Lower lobe of right lung (tissue), 2 donors: ENCODE measurements around the gene CDH7. TPM values are rescaled to one million over a fixed set of nuclear protein-coding genes. Genes with fewer than 3 reads are reported as not detected.

Source experiments
- ATAC-seq, 2 donors: fragments of 200-7000 bp; cut with Tn5 transposase; one replicate each; pipeline ENCODE4 v1.9.1; 2020 to 2022; ENCODE audit warnings: mild to moderate bottlenecking in 2 of 2, moderate library complexity in 2 of 2
- DNase-seq: peaks from one replicate; pipeline ENCODE4 v3.0.0-alpha.2; 2020
- H3K27ac ChIP-seq: fragments of 200-600 bp; one replicate; pipeline ENCODE4 v1.8.0; 2022
- H3K27me3 ChIP-seq: fragments of 200-600 bp; one replicate; pipeline ENCODE4 v1.8.0; 2022; ENCODE audit warnings: low read depth
- H3K36me3 ChIP-seq: fragments of 200-600 bp; one replicate; pipeline ENCODE4 v1.8.0; 2022; ENCODE audit warnings: mild to moderate bottlenecking
- H3K4me1 ChIP-seq: fragments of 200-600 bp; one replicate; pipeline ENCODE4 v1.8.0; 2022
- H3K4me3 ChIP-seq: fragments of 200-600 bp; one replicate; pipeline ENCODE4 v1.8.0; 2022; ENCODE audit warnings: mild to moderate bottlenecking
- H3K9me3 ChIP-seq: fragments of 200-600 bp; one replicate; pipeline ENCODE4 v1.8.0; 2022
- CTCF ChIP-seq: fragments of 200-600 bp; IDR thresholded peaks from one replicate; pipeline ENCODE4 v1.8.0; 2022; ENCODE audit warnings: antibody characterized with exemption, mild to moderate bottlenecking
- intact Hi-C: fragments of 100-400 bp; cut with DNase I; formaldehyde crosslinking; loops from one replicate; pipeline ENCODE4 v1.11.0; 2022
- total RNA-seq: library from RNA; stranded (reverse); fragmentation: NEBNext Ultra II Directional; extraction: Animal tissue kit (Norgen Biotek cat#: 25700); gene quantifications from one replicate; pipeline ENCODE4 v1.2.1, GENCODE V29; 2021
- donor health status: DM: no; HTN: yes; CAD: no; lungs with severe emphysema.

The CDH7 gene
- total RNA-seq, 1 donor from 2014 or later, result not detected

GRCh38 chr18:65791719-65792118, 40.9 kb downstream of the CDH7 start:
- no peaks in the 10 kb centered on the region for H3K27me3 ChIP-seq
- no peaks in the 10 kb centered on the region for H3K9me3 ChIP-seq
- no peak overlapping the region for H3K4me3 ChIP-seq
- no peak overlapping the region for H3K27ac ChIP-seq
- no peaks in the 10 kb centered on the region for H3K4me1 ChIP-seq
- H3K36me3 ChIP-seq, result no peaks in the 10 kb centered on the region
- DNase-seq (no peak), ATAC-seq (no peak)
- TF ChIP-seq CTCF, result no peak
- intact Hi-C loops, result no loop called here

GRCh38 chr18:65792456-65793074, 41.8 kb downstream of the CDH7 start:
- DNase-seq (no peak), ATAC-seq (no peak)
- no peak for TF ChIP-seq CTCF
- H3K9me3 ChIP-seq, result no peaks in the 10 kb centered on the region
- H3K36me3 ChIP-seq, result no peaks in the 10 kb centered on the region
- no peaks in the 10 kb centered on the region for H3K4me1 ChIP-seq
- H3K4me3 ChIP-seq, result no peak overlapping the region
- no peaks in the 10 kb centered on the region for H3K27me3 ChIP-seq
- intact Hi-C loops, result no loop called here
- H3K27ac ChIP-seq, result no peak overlapping the region

DNA sequence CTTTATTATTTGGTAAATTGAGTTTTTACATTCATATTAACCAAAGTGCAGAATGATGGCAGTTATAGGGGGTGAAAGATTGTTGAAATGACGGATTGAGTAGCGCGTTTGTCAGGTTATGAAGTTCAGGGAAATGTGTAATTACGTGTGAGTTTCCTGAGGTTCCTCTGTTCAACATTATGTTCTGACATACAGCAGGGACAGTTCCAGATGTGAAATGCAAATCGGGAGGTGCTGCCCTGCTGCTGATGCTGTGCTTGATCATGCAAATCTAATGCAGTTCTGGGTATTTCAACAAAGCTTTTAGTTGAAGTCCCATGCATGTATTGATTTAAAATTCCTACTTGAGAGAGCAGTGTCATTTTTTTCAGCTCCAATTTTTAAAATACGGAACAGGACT, 57.9 kb downstream of the CDH7 start:
- ATAC-seq (no peak), DNase-seq (no peak)
- no peak overlapping the region for H3K4me3 ChIP-seq
- H3K27me3 ChIP-seq, result no peaks in the 10 kb centered on the region
- intact Hi-C loops, result no loop called here
- H3K27ac ChIP-seq, result no peak overlapping the region
- no peaks in the 10 kb centered on the region for H3K4me1 ChIP-seq
- no peaks in the 10 kb centered on the region for H3K9me3 ChIP-seq
- H3K36me3 ChIP-seq, result no peaks in the 10 kb centered on the region
- TF ChIP-seq CTCF, result no peak

DNA sequence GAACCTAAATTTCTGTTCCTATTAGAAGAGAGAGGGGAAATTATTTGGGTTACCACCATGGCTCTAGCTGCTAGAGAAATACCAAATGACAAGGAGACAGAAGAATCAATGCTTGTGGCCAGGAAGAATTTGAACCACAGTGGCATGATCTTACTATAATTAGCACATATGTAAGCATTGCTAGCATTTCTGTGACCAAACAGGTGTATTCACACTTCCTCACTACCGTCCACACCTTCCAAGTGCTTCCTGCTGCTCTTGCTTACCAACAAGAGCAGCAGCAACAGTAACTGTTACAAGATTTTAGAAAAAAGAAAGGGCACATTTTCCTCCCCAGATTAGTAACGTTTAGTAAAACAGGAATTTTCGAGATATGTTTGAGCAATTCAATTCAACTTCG, 60.5 kb downstream of the CDH7 start:
- H3K4me3 ChIP-seq, result no peak overlapping the region
- no peaks in the 10 kb centered on the region for H3K9me3 ChIP-seq
- TF ChIP-seq CTCF, result no peak
- no peak for ATAC-seq
- H3K27ac ChIP-seq, result no peak overlapping the region
- DNase-seq, result no peak
- no peaks in the 10 kb centered on the region for H3K4me1 ChIP-seq
- no peaks in the 10 kb centered on the region for H3K36me3 ChIP-seq
- H3K27me3 ChIP-seq, result no peaks in the 10 kb centered on the region
- intact Hi-C loops, result no loop called here

DNA sequence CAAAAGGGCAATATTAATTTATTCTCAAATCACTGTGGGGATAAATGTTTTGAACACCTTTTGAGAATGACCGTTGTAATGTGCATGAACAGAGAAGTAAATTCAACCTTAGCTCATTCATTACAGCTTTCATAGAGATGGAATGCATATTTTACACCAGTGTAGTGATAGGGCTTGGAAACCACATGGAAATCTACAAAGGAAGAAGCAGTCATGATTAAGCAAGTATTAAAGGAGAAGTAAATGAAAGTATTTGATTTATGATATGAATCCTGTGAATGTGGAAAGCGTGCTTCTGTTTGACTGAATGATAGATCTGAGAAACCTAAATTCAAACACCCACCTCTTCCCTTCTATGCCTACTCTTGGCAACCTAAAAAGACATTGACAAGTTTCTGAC, 64.7 kb downstream of the CDH7 start:
- DNase-seq, result no peak
- H3K36me3 ChIP-seq, result no peaks in the 10 kb centered on the region
- no peak for ATAC-seq
- intact Hi-C loops, result no loop called here
- H3K4me1 ChIP-seq, result no peaks in the 10 kb centered on the region
- TF ChIP-seq CTCF, result no peak
- H3K27ac ChIP-seq, result no peak overlapping the region
- H3K9me3 ChIP-seq, result no peaks in the 10 kb centered on the region
- H3K27me3 ChIP-seq, result no peaks in the 10 kb centered on the region
- no peak overlapping the region for H3K4me3 ChIP-seq

DNA sequence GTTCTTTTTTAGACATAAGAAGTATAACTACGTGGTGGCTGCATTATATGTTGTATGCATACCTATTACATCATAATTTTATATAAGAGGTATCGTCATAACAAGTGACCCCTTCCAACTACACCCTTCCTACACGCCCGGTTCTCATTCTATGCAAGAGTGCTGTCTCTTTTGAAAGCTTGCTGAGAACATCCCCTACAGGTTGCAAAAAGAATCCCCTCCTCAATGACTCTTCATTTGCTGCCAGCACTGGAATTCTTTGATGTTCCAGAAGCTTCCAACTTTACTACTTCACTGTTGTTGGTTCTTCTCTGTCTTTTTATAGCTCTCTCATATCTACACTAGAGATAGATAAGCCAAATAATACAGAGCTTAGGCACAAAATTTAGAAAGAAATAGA, 66.4 kb downstream of the CDH7 start:
- H3K36me3 ChIP-seq, result no peaks in the 10 kb centered on the region
- no peak overlapping the region for H3K4me3 ChIP-seq
- H3K27ac ChIP-seq, result no peak overlapping the region
- no peaks in the 10 kb centered on the region for H3K4me1 ChIP-seq
- H3K9me3 ChIP-seq, result no peaks in the 10 kb centered on the region
- intact Hi-C loops, result no loop called here
- no peak for TF ChIP-seq CTCF
- ATAC-seq (no peak), DNase-seq (no peak)
- no peaks in the 10 kb centered on the region for H3K27me3 ChIP-seq
